ENCODE measurements around the gene STXBP6.

GRCh38 chr14:24863968-24864684 is 185.8 kb downstream of the STXBP6 start:
- no peak for TF ChIP-seq POLR2AphosphoS5 (IDR thresholded peaks at IDR 0.05; ENCODE audit: low read depth, low read length)
- no peak for TF ChIP-seq REST (IDR thresholded peaks at IDR 0.05; ENCODE audit: insufficient read depth in 1 of 2, low read depth in 2 of 2, low read length in 2 of 2)
- TF ChIP-seq SIN3A (IDR thresholded peaks at IDR 0.05; ENCODE audit: borderline replicate concordance, insufficient read depth, low read length) = no peak
